ENCODE results near the gene TOP2A.

DNA sequence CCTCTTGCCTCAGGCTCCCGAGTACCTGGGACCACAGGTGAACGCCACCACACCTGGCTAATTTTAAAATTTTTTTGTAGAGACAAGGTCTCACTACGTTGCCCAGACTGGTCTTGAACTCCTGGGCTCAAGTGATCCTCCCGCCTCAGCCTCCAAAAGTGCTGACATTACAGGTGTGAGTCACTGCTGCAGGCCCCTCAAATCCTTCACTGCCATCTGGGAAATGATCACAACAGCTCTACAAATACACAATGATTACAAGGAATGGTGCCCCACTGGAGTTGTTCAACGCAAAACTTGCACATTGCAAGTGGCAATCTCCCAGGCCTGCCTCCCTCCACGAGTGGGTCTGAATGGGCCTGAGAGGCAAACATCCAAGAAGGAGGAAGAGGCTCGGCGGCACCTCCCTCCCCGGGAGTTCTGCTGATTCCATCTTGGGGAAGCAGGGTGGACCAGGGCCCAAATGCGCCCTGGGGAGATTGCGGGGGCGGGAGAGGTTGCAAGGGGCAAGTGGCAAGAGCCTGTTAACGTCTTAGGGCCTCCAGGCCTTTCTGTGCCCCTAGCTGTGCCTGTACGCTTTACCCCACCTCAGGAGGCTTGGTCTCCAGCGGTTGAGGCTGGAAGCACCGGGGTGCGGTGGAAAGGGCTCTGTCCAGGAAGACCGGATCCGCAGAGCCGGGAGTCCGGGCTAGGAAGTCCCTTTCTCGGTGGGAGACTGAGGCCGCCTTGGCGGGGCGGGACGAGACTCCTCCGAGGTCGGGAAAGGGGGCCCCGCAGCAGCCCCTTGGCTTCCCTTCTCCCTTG, 24.9 kb upstream of the TOP2A start:
- no peak for TF ChIP-seq CTCF (IDR thresholded peaks at IDR 0.05)
- no peak for TF ChIP-seq POLR2A (IDR thresholded peaks at IDR 0.05)
